ENCODE measurements around the gene PDE4A. TPM values are rescaled to one million over a fixed set of nuclear protein-coding genes. Genes with fewer than 3 reads are reported as not detected.

PDE4A gene
- total and polyA plus RNA-seq, 9 donors, result 0.71 to 4.8 (median 2.6) TPM

- H3K27ac ChIP-seq, result no peak overlapping the region
- intact Hi-C loops (cut with DNase I), result no loop called here
- H3K4me3 ChIP-seq, result no peak overlapping the region
- peaks cover 15% of the 10 kb centered on the region for H3K4me1 ChIP-seq (ENCODE audit: insufficient read depth)
- peaks cover 8% of the 10 kb centered on the region for H3K27me3 ChIP-seq
- WGBS, 3 donors, result 22 to 29% (median 27%) methylated on average over 13 to 17 of the region's 17 CpGs
- no peak for TF ChIP-seq EP300 (IDR thresholded peaks at IDR 0.05)
- no peak for TF ChIP-seq CTCF (IDR thresholded peaks at IDR 0.05)
- TF ChIP-seq POLR2A (IDR thresholded peaks at IDR 0.05), result no peak
- no peak for DNase-seq
- H3K36me3 ChIP-seq, result no peaks in the 10 kb centered on the region
- H3K9me3 ChIP-seq, result no peaks in the 10 kb centered on the region
Observed at GRCh38 chr19:10421240-10422045, 1.1 kb downstream of the PDE4A start.

- Histone ChIP-seq H3K9me3 (no peaks in the 10 kb centered on the region), H3K4me1 (ENCODE audit: insufficient read depth) (peaks cover 11% of the 10 kb centered on the region), H3K36me3 (no peaks in the 10 kb centered on the region), H3K4me3 (no peak overlapping the region), H3K27ac (no peak overlapping the region), H3K27me3 (peaks cover 8% of the 10 kb centered on the region)
- 29 to 44% (median 30%) methylated on average over 4 of the region's 4 CpGs for WGBS, 3 donors
- intact Hi-C loops (cut with DNase I), result no loop called here
- TF ChIP-seq EP300 (IDR thresholded peaks at IDR 0.05) (no peak), CTCF (IDR thresholded peaks at IDR 0.05) (no peak), POLR2A (IDR thresholded peaks at IDR 0.05) (no peak)
- DNase-seq, result no peak
Observed at GRCh38 chr19:10422046-10422461, 1.7 kb downstream of the PDE4A start.

DNA sequence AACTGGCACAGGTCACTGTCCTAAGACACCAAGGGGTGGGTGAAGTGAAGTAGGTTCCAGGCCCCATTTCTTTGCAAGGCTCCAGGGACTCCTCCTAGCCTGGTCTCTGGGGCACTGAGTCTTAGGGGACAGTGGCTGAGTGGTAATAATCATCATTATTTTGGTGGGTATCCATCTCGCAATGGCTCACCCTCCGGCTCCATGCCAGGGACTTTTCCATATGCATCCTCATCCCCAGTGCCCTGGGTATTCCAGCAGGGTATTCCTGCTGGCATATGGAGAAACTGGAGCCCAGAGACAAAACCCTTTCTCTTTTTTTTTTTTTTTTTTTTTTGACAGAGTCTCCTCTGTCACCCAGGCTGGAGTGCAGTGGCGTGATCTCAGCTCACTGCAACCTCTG, 2.5 kb downstream of the PDE4A start:
- TF ChIP-seq CTCF (IDR thresholded peaks at IDR 0.05) (no peak), EP300 (IDR thresholded peaks at IDR 0.05) (no peak), POLR2A (IDR thresholded peaks at IDR 0.05) (no peak)
- H3K36me3 ChIP-seq, result no peaks in the 10 kb centered on the region
- no peak overlapping the region for H3K4me3 ChIP-seq
- H3K9me3 ChIP-seq, result no peaks in the 10 kb centered on the region
- H3K27me3 ChIP-seq, result peaks cover 8% of the 10 kb centered on the region
- no peak overlapping the region for H3K27ac ChIP-seq
- no peak for DNase-seq
- intact Hi-C loops (cut with DNase I), result no loop called here
- H3K4me1 ChIP-seq (ENCODE audit: insufficient read depth), result peaks cover 11% of the 10 kb centered on the region
- 63 to 72% (median 66%) methylated on average over 3 of the region's 3 CpGs for WGBS, 3 donors

DNA sequence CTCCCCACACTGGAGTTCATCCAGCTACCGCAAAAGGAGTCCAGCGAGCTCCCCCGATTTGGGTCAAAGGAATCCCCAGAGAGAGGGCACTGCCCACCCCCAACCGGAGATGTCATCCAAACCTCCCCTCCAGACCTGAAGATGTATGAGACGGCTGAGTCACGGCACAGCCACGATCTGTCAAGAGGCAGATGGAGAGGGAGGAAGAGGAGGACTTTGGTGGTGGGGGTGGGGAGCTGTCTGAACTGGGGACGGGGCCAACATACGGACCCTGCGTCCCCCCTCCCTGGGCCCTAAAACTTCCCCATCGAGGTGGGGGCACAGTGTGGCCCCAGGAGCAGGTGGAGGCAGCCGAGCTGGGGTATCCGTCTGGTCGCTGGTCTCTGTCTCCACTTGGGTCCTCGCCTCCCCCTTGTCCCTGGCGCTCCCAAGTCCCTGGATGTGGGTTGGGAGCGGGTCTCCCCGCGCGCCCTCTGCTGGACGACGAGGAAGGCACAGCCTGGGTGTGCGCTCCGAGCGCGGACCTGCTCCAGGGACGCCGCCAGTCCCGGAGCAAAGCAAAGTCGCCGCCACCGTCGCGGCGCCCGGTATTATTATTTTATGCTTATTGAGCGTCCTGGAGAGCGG, 3.8 kb downstream of the PDE4A start:
- H3K27ac ChIP-seq, result no peak overlapping the region
- peak; percentile 49 to 83 (median 78) for DNase-seq
- 0 to 1% (median 1%) methylated on average over 35 to 38 of the region's 38 CpGs for WGBS, 3 donors
- H3K27me3 ChIP-seq, result peaks cover 8% of the 10 kb centered on the region
- no peaks in the 10 kb centered on the region for H3K9me3 ChIP-seq
- H3K4me3 ChIP-seq, result peak overlapping the region; percentile 21
- H3K4me1 ChIP-seq (ENCODE audit: insufficient read depth), result peaks cover 11% of the 10 kb centered on the region
- H3K36me3 ChIP-seq, result no peaks in the 10 kb centered on the region
- intact Hi-C loops (cut with DNase I), result no loop called here
- TF ChIP-seq POLR2A (IDR thresholded peaks at IDR 0.05) (no peak), CTCF (IDR thresholded peaks at IDR 0.05) (peak; percentile 65 to 81 (median 76)), EP300 (IDR thresholded peaks at IDR 0.05) (no peak)

All from ovary (tissue), 9 donors.